GM12872 (cell line): Measurements from ENCODE around the gene OR4D1.

Source experiments
- TF ChIP-seq, protein P1 (sequence below): IDR thresholded peaks from 3 replicates; pipeline ENCODE4 v1.5.1; 2011; ENCODE audit warnings: low read depth, mild to moderate bottlenecking, low read length, moderate library complexity; ENCODE audit not compliant: insufficient read depth

The OR4D1 gene

GRCh38 chr17:58187675-58188074, 39.5 kb downstream of the OR4D1 start:
- TF ChIP-seq, protein P1, sequence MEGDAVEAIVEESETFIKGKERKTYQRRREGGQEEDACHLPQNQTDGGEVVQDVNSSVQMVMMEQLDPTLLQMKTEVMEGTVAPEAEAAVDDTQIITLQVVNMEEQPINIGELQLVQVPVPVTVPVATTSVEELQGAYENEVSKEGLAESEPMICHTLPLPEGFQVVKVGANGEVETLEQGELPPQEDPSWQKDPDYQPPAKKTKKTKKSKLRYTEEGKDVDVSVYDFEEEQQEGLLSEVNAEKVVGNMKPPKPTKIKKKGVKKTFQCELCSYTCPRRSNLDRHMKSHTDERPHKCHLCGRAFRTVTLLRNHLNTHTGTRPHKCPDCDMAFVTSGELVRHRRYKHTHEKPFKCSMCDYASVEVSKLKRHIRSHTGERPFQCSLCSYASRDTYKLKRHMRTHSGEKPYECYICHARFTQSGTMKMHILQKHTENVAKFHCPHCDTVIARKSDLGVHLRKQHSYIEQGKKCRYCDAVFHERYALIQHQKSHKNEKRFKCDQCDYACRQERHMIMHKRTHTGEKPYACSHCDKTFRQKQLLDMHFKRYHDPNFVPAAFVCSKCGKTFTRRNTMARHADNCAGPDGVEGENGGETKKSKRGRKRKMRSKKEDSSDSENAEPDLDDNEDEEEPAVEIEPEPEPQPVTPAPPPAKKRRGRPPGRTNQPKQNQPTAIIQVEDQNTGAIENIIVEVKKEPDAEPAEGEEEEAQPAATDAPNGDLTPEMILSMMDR: no peak

- TF ChIP-seq, protein P1: no peak
Measured at GRCh38 chr17:58189436-58190146, 41.4 kb downstream of the OR4D1 start.

DNA sequence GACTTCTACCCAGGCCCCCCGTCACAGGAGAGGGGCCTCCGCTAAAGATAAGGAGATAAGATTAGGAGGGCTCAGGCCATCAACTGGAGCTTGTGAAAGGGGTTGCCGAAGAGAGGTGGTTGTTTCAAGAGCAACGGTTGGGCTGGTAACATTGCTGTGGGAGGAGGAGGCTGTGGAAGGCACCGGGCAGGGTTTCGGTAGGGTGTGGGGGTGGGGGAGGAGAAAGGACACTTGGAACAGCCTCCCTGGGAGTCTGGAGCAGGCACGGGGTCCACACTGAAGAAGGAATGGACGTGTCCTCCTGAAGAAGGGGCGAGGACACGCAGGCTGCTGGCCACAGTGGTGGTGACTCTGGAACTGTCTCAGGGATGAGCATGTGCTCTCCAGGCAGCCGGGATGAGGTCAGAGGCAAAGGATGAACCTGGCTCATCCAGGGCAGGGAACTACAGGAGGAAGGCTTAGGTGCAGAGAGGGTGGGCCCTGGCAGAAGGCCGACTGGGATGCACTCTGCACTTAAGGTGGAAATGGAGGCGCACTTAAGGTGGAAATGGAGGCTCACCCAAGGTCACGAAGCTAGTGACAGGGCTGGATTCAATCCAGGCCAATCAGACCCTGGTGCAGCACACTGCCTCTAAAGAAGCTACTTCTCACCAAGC, 43.2 kb downstream of the OR4D1 start:
- TF ChIP-seq, protein P1: no peak

GRCh38 chr17:58192612-58193011, 44.4 kb downstream of the OR4D1 start, which contains the start of gene EPX:
TSS of gene EPX (plus strand) at chr17:58192726. CDS start at chr17:58192847, 121 bp downstream.
- TF ChIP-seq, protein P1: no peak

DNA sequence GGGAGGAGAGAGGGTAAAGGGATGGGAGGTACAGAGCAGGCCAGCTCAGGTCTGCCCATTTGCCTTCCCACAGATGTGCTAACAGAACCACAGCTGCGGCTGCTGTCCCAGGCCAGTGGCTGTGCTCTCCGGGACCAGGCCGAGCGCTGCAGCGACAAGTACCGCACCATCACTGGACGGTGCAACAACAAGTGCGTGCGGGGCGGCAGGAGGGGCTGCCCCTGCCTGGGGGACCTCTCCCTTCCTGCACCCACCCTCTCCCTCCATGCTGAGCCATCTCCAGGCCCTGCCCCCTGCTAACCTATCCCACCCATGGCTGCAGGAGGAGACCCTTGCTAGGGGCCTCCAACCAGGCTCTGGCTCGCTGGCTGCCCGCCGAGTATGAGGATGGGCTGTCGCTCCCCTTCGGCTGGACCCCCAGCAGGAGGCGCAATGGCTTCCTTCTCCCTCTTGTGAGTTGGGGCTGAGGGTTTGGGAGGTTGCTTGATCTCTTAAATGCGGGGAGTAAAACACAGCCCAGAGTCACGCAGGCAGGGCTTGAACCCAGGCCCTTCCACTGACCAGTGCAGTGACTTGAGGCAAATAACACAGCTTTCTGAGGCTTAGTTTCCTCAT, 45.6 kb downstream of the OR4D1 start:
- TF ChIP-seq, protein P1: no peak

- TF ChIP-seq, protein P1: no peak
Measured at GRCh38 chr17:58195518-58196123, 47.4 kb downstream of the OR4D1 start.

GRCh38 chr17:58196610-58197009, 48.4 kb downstream of the OR4D1 start:
- TF ChIP-seq, protein P1: no peak
